HEK293 (cell line): ENCODE data around the gene SLC39A11.

Experiments used
- CTCF ChIA-PET: fragments of 350-600 bp; formaldehyde crosslinking; extraction: SDS; loops from one replicate; lab custom pipeline; 2021; ENCODE audit warnings: antibody characterized with exemption; lab: Yijun Ruan, JAX
- POLR2A ChIA-PET: fragments of 300-600 bp; formaldehyde crosslinking; extraction: SDS; loops from one replicate; lab custom pipeline; 2020; ENCODE audit warnings: antibody characterized with exemption, inconsistent platforms; lab: Yijun Ruan, JAX
- H3K27ac ChIP-seq: fragments of 200-500 bp; sonication (Bioruptor generic); 2 replicates; pipeline ENCODE4 v1.5.1; 2014; ENCODE audit warnings: low read depth, low read length, control low read depth, inconsistent platforms; ENCODE audit errors: extremely low read depth
- H3K36me3 ChIP-seq, 2 experiments: fragments of 200-500 bp in 1 of 2; sonication (Bioruptor generic) in 1 of 2; 1 replicate in 1 of 2; 2 replicates in 1 of 2; pipeline ENCODE4 v1.5.1; 2014 to 2017; ENCODE audit warnings: inconsistent platforms in 2 of 2, low read length in 2 of 2; ENCODE audit not compliant: control insufficient read depth in 2 of 2, insufficient read depth in 1 of 2
- H3K4me1 ChIP-seq: fragments of 200-500 bp; sonication (Bioruptor generic); 2 replicates; pipeline ENCODE4 v1.5.1; 2014; ENCODE audit warnings: mild to moderate bottlenecking, low read length, inconsistent platforms; ENCODE audit not compliant: control insufficient read depth, insufficient read depth
- H3K4me3 ChIP-seq: 2 replicates; pipeline ENCODE4 v1.5.1; 2011; ENCODE audit warnings: low read depth, mild to moderate bottlenecking, control low read depth, low read length, moderate library complexity
- H3K9me3 ChIP-seq: fragments of 200-500 bp; sonication (Bioruptor generic); 2 replicates; pipeline ENCODE4 v1.5.1; 2014; ENCODE audit warnings: low read depth, low read length, inconsistent platforms; ENCODE audit not compliant: control insufficient read depth, insufficient read depth
- BCL11A ChIP-seq: fragments of 450-650 bp; formaldehyde crosslinking; IDR thresholded peaks from 2 replicates; pipeline ENCODE4 v1.5.1; 2016; ENCODE audit warnings: low read depth, missing biosample characterization, missing genetic modification characterization
- BCL11B ChIP-seq: fragments of 450-650 bp; formaldehyde crosslinking; IDR thresholded peaks from 2 replicates; pipeline ENCODE4 v1.5.1; 2016; ENCODE audit warnings: low read depth, missing biosample characterization, missing genetic modification characterization
- KLF9 ChIP-seq: fragments of 450-650 bp; formaldehyde crosslinking; IDR thresholded peaks from 2 replicates; pipeline ENCODE4 v1.5.1; 2016; ENCODE audit warnings: missing biosample characterization, missing genetic modification characterization, low read depth
- OSR2 ChIP-seq: fragments of 450-650 bp; formaldehyde crosslinking; IDR thresholded peaks from 2 replicates; pipeline ENCODE4 v1.5.1; 2016; ENCODE audit warnings: missing biosample characterization, missing genetic modification characterization
- PATZ1 ChIP-seq: fragments of 450-650 bp; formaldehyde crosslinking; IDR thresholded peaks from 2 replicates; pipeline ENCODE4 v1.5.1; 2016; ENCODE audit warnings: missing biosample characterization, missing genetic modification characterization
- PRDM6 ChIP-seq: fragments of 450-650 bp; formaldehyde crosslinking; IDR thresholded peaks from 2 replicates; pipeline ENCODE4 v1.5.1; 2017; ENCODE audit warnings: missing biosample characterization, missing genetic modification characterization
- SP2 ChIP-seq: fragments of 450-650 bp; formaldehyde crosslinking; IDR thresholded peaks from 2 replicates; pipeline ENCODE4 v1.5.1; 2016; ENCODE audit warnings: missing biosample characterization, missing genetic modification characterization
- ZBTB48 ChIP-seq: fragments of 450-650 bp; formaldehyde crosslinking; IDR thresholded peaks from 2 replicates; pipeline ENCODE4 v1.5.1; 2016; ENCODE audit warnings: missing biosample characterization, missing genetic modification characterization
- ZNF138 ChIP-seq: fragments of 450-650 bp; formaldehyde crosslinking; IDR thresholded peaks from 2 replicates; pipeline ENCODE4 v1.5.1; 2016; ENCODE audit warnings: missing biosample characterization, missing genetic modification characterization, borderline replicate concordance
- ZNF155 ChIP-seq: fragments of 450-650 bp; formaldehyde crosslinking; IDR thresholded peaks from 2 replicates; pipeline ENCODE4 v1.5.1; 2016; ENCODE audit warnings: missing biosample characterization, missing genetic modification characterization
- ZNF16 ChIP-seq: fragments of 450-650 bp; formaldehyde crosslinking; IDR thresholded peaks from 2 replicates; pipeline ENCODE4 v1.5.1; 2016; ENCODE audit warnings: low read depth, missing biosample characterization, missing genetic modification characterization
- ZNF202 ChIP-seq: fragments of 450-650 bp; formaldehyde crosslinking; IDR thresholded peaks from 2 replicates; pipeline ENCODE4 v1.5.1; 2016; ENCODE audit warnings: missing biosample characterization, missing genetic modification characterization, borderline replicate concordance
- ZNF239 ChIP-seq: fragments of 450-650 bp; formaldehyde crosslinking; IDR thresholded peaks from 2 replicates; pipeline ENCODE4 v1.5.1; 2016; ENCODE audit warnings: missing biosample characterization, missing genetic modification characterization
- ZNF24 ChIP-seq: fragments of 450-650 bp; formaldehyde crosslinking; IDR thresholded peaks from 2 replicates; pipeline ENCODE4 v1.5.1; 2016; ENCODE audit warnings: missing biosample characterization, missing genetic modification characterization
- ZNF248 ChIP-seq: fragments of 450-650 bp; formaldehyde crosslinking; IDR thresholded peaks from 2 replicates; pipeline ENCODE4 v1.5.1; 2017; ENCODE audit warnings: missing biosample characterization, missing genetic modification characterization
- ZNF404 ChIP-seq: fragments of 450-650 bp; formaldehyde crosslinking; IDR thresholded peaks from 2 replicates; pipeline ENCODE4 v1.5.1; 2017; ENCODE audit warnings: missing biosample characterization, missing genetic modification characterization
- ZNF521 ChIP-seq: fragments of 450-650 bp; formaldehyde crosslinking; IDR thresholded peaks from 2 replicates; pipeline ENCODE4 v1.5.1; 2017; ENCODE audit warnings: missing biosample characterization, mild to moderate bottlenecking, missing genetic modification characterization
- ZNF529 ChIP-seq: fragments of 450-650 bp; formaldehyde crosslinking; IDR thresholded peaks from 2 replicates; pipeline ENCODE4 v1.5.1; 2017; ENCODE audit warnings: missing genetic modification characterization, missing biosample characterization; ENCODE audit not compliant: insufficient replicate concordance
- ZNF571 ChIP-seq: fragments of 450-650 bp; formaldehyde crosslinking; IDR thresholded peaks from 2 replicates; pipeline ENCODE4 v1.5.0; 2017; ENCODE audit warnings: missing biosample characterization, missing genetic modification characterization
- ZNF610 ChIP-seq: fragments of 450-650 bp; formaldehyde crosslinking; IDR thresholded peaks from 2 replicates; pipeline ENCODE4 v1.5.1; 2016; ENCODE audit warnings: missing biosample characterization, missing genetic modification characterization, borderline replicate concordance
- ZNF670 ChIP-seq: fragments of 450-650 bp; formaldehyde crosslinking; IDR thresholded peaks from 2 replicates; pipeline ENCODE4 v1.5.1; 2016; ENCODE audit warnings: missing biosample characterization, missing genetic modification characterization, low read depth
- ZNF707 ChIP-seq: fragments of 450-650 bp; formaldehyde crosslinking; IDR thresholded peaks from 2 replicates; pipeline ENCODE4 v1.5.1; 2016; ENCODE audit warnings: missing biosample characterization, missing genetic modification characterization
- ZNF747 ChIP-seq: fragments of 450-650 bp; formaldehyde crosslinking; IDR thresholded peaks from 2 replicates; pipeline ENCODE4 v1.5.1; 2016; ENCODE audit warnings: missing biosample characterization, missing genetic modification characterization
- ZNF777 ChIP-seq: fragments of 450-650 bp; formaldehyde crosslinking; IDR thresholded peaks from 2 replicates; pipeline ENCODE4 v1.5.1; 2017; ENCODE audit warnings: missing biosample characterization, missing genetic modification characterization, borderline replicate concordance
- ZNF791 ChIP-seq: fragments of 450-650 bp; formaldehyde crosslinking; IDR thresholded peaks from 2 replicates; pipeline ENCODE4 v1.5.1; 2016; ENCODE audit warnings: missing biosample characterization, missing genetic modification characterization
- TF ChIP-seq, protein P1 (sequence below): fragments of 450-650 bp; formaldehyde crosslinking; IDR thresholded peaks from 2 replicates; pipeline ENCODE4 v1.5.1; 2016; ENCODE audit warnings: missing biosample characterization, missing genetic modification characterization, borderline replicate concordance
- TF ChIP-seq, protein P2 (sequence below): fragments of 450-650 bp; formaldehyde crosslinking; conservative IDR thresholded peaks from 2 replicates; pipeline ENCODE4 v1.5.1; 2016; ENCODE audit warnings: low read depth, missing biosample characterization, missing genetic modification characterization

SLC39A11 gene

DNA sequence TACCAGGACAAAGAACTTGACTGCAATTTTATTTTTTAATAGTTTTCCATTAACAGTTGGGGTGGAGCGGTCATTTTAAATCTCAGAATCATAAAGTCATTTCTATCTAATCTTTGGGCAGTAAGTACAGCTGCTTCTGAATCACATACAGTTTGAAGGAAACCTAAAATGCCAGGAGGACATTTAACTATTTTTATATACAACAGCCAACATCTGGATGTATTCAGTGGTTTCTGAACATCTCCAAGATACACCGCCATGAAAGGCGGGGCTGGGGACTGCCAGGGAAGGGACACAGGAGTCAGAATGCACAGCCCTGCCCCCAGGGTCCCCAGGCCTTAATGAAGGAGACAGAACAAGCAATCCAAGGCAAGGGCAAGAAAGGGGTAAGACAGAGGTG lies 392.3 kb downstream of the SLC39A11 start (continued):
- TF ChIP-seq ZNF138 (tag by site-specific recombination) (no peak), ZNF239 (no peak), ZNF529 (tag by site-specific recombination) (no peak), ZNF571 (no peak), ZNF24 (no peak), ZNF155 (no peak), PRDM6 (tag by site-specific recombination) (no peak), SP2 (no peak), OSR2 (no peak), KLF9 (tag by site-specific recombination) (no peak), PATZ1 (tag by site-specific recombination) (no peak), ZNF521 (tag by site-specific recombination) (no peak), ZNF791 (tag by site-specific recombination) (no peak), BCL11A (tag by site-specific recombination) (no peak)
- TF ChIP-seq, protein P1, sequence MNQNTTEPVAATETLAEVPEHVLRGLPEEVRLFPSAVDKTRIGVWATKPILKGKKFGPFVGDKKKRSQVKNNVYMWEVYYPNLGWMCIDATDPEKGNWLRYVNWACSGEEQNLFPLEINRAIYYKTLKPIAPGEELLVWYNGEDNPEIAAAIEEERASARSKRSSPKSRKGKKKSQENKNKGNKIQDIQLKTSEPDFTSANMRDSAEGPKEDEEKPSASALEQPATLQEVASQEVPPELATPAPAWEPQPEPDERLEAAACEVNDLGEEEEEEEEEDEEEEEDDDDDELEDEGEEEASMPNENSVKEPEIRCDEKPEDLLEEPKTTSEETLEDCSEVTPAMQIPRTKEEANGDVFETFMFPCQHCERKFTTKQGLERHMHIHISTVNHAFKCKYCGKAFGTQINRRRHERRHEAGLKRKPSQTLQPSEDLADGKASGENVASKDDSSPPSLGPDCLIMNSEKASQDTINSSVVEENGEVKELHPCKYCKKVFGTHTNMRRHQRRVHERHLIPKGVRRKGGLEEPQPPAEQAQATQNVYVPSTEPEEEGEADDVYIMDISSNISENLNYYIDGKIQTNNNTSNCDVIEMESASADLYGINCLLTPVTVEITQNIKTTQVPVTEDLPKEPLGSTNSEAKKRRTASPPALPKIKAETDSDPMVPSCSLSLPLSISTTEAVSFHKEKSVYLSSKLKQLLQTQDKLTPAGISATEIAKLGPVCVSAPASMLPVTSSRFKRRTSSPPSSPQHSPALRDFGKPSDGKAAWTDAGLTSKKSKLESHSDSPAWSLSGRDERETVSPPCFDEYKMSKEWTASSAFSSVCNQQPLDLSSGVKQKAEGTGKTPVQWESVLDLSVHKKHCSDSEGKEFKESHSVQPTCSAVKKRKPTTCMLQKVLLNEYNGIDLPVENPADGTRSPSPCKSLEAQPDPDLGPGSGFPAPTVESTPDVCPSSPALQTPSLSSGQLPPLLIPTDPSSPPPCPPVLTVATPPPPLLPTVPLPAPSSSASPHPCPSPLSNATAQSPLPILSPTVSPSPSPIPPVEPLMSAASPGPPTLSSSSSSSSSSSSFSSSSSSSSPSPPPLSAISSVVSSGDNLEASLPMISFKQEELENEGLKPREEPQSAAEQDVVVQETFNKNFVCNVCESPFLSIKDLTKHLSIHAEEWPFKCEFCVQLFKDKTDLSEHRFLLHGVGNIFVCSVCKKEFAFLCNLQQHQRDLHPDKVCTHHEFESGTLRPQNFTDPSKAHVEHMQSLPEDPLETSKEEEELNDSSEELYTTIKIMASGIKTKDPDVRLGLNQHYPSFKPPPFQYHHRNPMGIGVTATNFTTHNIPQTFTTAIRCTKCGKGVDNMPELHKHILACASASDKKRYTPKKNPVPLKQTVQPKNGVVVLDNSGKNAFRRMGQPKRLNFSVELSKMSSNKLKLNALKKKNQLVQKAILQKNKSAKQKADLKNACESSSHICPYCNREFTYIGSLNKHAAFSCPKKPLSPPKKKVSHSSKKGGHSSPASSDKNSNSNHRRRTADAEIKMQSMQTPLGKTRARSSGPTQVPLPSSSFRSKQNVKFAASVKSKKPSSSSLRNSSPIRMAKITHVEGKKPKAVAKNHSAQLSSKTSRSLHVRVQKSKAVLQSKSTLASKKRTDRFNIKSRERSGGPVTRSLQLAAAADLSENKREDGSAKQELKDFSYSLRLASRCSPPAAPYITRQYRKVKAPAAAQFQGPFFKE (tag by site-specific recombination) = no peak

- Histone ChIP-seq H3K4me3 (no peak overlapping the region), H3K9me3 (no peaks in the 10 kb centered on the region), H3K27ac (no peak overlapping the region), H3K36me3 (no peaks in the 10 kb centered on the region), H3K4me1 (peaks cover 3% of the 10 kb centered on the region; the same call in 1 of the 2 replicates)
- ChIA-PET POLR2A (no interaction called here), CTCF (interaction anchor here (0.5 to 3.9 kb wide), 3 partner anchors 24 to 545 kb away, joined by 3 to 18 read pairs (median 3); no protein-coding TSS in a partner anchor)
- no peak for TF ChIP-seq ZNF610 (tag by site-specific recombination)
- TF ChIP-seq ZNF248 = no peak
- TF ChIP-seq ZNF670 = no peak
- no peak for TF ChIP-seq ZNF202 (tag by site-specific recombination)
- no peak for TF ChIP-seq ZNF747 (tag by site-specific recombination)
- TF ChIP-seq ZNF777 (tag by site-specific recombination) = no peak
- TF ChIP-seq, protein P2, sequence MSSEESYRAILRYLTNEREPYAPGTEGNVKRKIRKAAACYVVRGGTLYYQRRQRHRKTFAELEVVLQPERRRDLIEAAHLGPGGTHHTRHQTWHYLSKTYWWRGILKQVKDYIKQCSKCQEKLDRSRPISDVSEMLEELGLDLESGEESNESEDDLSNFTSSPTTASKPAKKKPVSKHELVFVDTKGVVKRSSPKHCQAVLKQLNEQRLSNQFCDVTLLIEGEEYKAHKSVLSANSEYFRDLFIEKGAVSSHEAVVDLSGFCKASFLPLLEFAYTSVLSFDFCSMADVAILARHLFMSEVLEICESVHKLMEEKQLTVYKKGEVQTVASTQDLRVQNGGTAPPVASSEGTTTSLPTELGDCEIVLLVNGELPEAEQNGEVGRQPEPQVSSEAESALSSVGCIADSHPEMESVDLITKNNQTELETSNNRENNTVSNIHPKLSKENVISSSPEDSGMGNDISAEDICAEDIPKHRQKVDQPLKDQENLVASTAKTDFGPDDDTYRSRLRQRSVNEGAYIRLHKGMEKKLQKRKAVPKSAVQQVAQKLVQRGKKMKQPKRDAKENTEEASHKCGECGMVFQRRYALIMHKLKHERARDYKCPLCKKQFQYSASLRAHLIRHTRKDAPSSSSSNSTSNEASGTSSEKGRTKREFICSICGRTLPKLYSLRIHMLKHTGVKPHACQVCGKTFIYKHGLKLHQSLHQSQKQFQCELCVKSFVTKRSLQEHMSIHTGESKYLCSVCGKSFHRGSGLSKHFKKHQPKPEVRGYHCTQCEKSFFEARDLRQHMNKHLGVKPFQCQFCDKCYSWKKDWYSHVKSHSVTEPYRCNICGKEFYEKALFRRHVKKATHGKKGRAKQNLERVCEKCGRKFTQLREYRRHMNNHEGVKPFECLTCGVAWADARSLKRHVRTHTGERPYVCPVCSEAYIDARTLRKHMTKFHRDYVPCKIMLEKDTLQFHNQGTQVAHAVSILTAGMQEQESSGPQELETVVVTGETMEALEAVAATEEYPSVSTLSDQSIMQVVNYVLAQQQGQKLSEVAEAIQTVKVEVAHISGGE (tag by site-specific recombination) = no peak
- no peak for TF ChIP-seq ZBTB48 (tag by site-specific recombination)
- no peak for TF ChIP-seq BCL11B (tag by site-specific recombination)
- TF ChIP-seq ZNF707 (tag by site-specific recombination) = no peak
- TF ChIP-seq ZNF404 (tag by site-specific recombination) = no peak
- no peak for TF ChIP-seq ZNF16 (tag by site-specific recombination)
Observed at GRCh38 chr17:72699545-72699944, 392.9 kb downstream of the SLC39A11 start.
